Measurements from ENCODE around the gene PRC1.

Gene PRC1

GRCh38 chr15:90921887-90922286 lies 72.4 kb downstream of the PRC1 start:
- TF ChIP-seq CTCF (IDR thresholded peaks at IDR 0.05; ENCODE audit: low read depth, low read length): no peak
- no peak for DNase-seq (ENCODE audit: extremely low read depth, low read depth)

GRCh38 chr15:90918835-90919234 lies 75.5 kb downstream of the PRC1 start:
- no peak for DNase-seq (ENCODE audit: extremely low read depth, low read depth)
- TF ChIP-seq CTCF (IDR thresholded peaks at IDR 0.05; ENCODE audit: low read depth, low read length): no peak

- TF ChIP-seq CTCF (IDR thresholded peaks at IDR 0.05; ENCODE audit: low read depth, low read length): no peak
Observed at GRCh38 chr15:90918034-90918788, 76.1 kb downstream of the PRC1 start.

GRCh38 chr15:90917569-90917968 lies 76.8 kb downstream of the PRC1 start:
- DNase-seq (ENCODE audit: extremely low read depth, low read depth): no peak
- TF ChIP-seq CTCF (IDR thresholded peaks at IDR 0.05; ENCODE audit: low read depth, low read length): no peak

More at GRCh38 chr15:90918034-90918788, 76.1 kb downstream of the PRC1 start:
- DNase-seq (ENCODE audit: extremely low read depth, low read depth): no peak

- TF ChIP-seq CTCF (IDR thresholded peaks at IDR 0.05; ENCODE audit: low read depth, low read length): no peak
Observed at GRCh38 chr15:90916461-90916860, 77.9 kb downstream of the PRC1 start.

More at GRCh38 chr15:90916461-90916860, 77.9 kb downstream of the PRC1 start:
- no peak for DNase-seq (ENCODE audit: extremely low read depth, low read depth)
